ENCODE data around the gene AGMO.

The AGMO gene

GRCh38 chr7:15561835-15562234 is at the start of gene AGMO:
Gene AGMO (minus strand): TSS chr7:15562015.
- no peak for ATAC-seq

- no peak for ATAC-seq
Measured at GRCh38 chr7:15610503-15610902, 48.7 kb upstream of the AGMO start.

- ATAC-seq: no peak
Measured at GRCh38 chr7:15609287-15609686, 47.5 kb upstream of the AGMO start.

- no peak for ATAC-seq
Measured at GRCh38 chr7:15607529-15608210, 45.9 kb upstream of the AGMO start.

GRCh38 chr7:15606561-15606960 is 44.7 kb upstream of the AGMO start:
- ATAC-seq: no peak

GRCh38 chr7:15604166-15604565 is 42.4 kb upstream of the AGMO start:
- no peak for ATAC-seq

- ATAC-seq: no peak
Measured at GRCh38 chr7:15603124-15603523, 41.3 kb upstream of the AGMO start.

- ATAC-seq: no peak
Measured at GRCh38 chr7:15602236-15602635, 40.4 kb upstream of the AGMO start.

- no peak for ATAC-seq
Measured at GRCh38 chr7:15601175-15601574, 39.4 kb upstream of the AGMO start.

GRCh38 chr7:15600298-15600697 is 38.5 kb upstream of the AGMO start:
- ATAC-seq: no peak

- no peak for ATAC-seq
Measured at GRCh38 chr7:15594461-15594860, 32.6 kb upstream of the AGMO start.

GRCh38 chr7:15593382-15593781 is 31.6 kb upstream of the AGMO start:
- no peak for ATAC-seq

- no peak for ATAC-seq
Measured at GRCh38 chr7:15586266-15586665, 24.5 kb upstream of the AGMO start.

- ATAC-seq: no peak
Measured at GRCh38 chr7:15584575-15584974, 22.8 kb upstream of the AGMO start.

- ATAC-seq: no peak
Measured at GRCh38 chr7:15582773-15583172, 21.0 kb upstream of the AGMO start.

- ATAC-seq: no peak
Measured at GRCh38 chr7:15581352-15581951, 19.6 kb upstream of the AGMO start.

- ATAC-seq: no peak
Measured at GRCh38 chr7:15580604-15581351, 19.0 kb upstream of the AGMO start.

- ATAC-seq: no peak
Measured at GRCh38 chr7:15577600-15577999, 15.8 kb upstream of the AGMO start.

GRCh38 chr7:15571301-15571878 is 9.6 kb upstream of the AGMO start:
- no peak for ATAC-seq

GRCh38 chr7:15567652-15568051 is 5.8 kb upstream of the AGMO start:
- no peak for ATAC-seq

GRCh38 chr7:15567036-15567435 is 5.2 kb upstream of the AGMO start:
- no peak for ATAC-seq

- no peak for ATAC-seq
Measured at GRCh38 chr7:15566476-15566875, 4.7 kb upstream of the AGMO start.

- ATAC-seq: no peak
Measured at GRCh38 chr7:15560968-15561367, 847 bp downstream of the AGMO start.
